ENCODE results near the gene ELMOD3. TPM values are rescaled to one million over a fixed set of nuclear protein-coding genes. Genes with fewer than 3 reads are reported as not detected.

ELMOD3 gene
- total and polyA plus RNA-seq, 9 of the 15 experiments (the other 6 are each of a cell fraction or from before 2014, with no cell fraction given) = 2.7 to 18.7 (median 11.6) TPM

DNA sequence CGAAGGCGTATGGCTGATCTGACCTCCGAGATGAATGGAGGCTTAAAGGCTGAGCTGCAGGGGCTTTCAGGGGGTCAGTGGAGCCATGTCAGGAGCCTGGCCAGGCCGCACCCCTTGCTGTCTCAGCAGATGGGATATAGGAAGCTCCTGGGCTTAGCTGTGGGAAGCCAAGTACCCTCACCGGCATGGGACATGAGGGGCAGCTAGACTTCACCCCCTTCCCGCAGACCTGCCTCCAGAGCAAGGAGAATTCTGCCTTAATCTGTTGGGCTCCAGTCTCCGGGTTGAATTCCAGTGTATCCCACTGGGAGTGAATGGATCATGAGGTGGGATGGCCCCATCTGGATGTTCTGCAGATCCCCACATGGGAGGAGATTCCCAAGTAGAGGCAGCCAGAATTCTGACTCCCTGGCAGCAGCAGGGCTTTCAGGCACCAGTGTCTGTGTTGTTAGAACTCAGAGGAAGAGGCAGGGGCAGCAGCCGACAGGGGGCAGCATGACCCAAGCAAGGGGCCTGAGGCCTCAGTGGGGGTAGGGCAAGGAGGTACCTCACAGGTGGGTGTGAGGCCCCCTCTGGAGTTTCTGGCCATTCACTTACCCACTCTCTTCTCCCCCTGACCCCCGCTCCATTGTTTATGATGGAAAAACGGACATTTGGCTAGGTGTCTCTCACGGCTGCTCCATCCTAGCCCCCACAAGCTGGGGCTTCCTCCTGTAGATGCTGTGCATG, 36.5 kb downstream of the ELMOD3 start (continued):
- TF ChIP-seq, protein P1, sequence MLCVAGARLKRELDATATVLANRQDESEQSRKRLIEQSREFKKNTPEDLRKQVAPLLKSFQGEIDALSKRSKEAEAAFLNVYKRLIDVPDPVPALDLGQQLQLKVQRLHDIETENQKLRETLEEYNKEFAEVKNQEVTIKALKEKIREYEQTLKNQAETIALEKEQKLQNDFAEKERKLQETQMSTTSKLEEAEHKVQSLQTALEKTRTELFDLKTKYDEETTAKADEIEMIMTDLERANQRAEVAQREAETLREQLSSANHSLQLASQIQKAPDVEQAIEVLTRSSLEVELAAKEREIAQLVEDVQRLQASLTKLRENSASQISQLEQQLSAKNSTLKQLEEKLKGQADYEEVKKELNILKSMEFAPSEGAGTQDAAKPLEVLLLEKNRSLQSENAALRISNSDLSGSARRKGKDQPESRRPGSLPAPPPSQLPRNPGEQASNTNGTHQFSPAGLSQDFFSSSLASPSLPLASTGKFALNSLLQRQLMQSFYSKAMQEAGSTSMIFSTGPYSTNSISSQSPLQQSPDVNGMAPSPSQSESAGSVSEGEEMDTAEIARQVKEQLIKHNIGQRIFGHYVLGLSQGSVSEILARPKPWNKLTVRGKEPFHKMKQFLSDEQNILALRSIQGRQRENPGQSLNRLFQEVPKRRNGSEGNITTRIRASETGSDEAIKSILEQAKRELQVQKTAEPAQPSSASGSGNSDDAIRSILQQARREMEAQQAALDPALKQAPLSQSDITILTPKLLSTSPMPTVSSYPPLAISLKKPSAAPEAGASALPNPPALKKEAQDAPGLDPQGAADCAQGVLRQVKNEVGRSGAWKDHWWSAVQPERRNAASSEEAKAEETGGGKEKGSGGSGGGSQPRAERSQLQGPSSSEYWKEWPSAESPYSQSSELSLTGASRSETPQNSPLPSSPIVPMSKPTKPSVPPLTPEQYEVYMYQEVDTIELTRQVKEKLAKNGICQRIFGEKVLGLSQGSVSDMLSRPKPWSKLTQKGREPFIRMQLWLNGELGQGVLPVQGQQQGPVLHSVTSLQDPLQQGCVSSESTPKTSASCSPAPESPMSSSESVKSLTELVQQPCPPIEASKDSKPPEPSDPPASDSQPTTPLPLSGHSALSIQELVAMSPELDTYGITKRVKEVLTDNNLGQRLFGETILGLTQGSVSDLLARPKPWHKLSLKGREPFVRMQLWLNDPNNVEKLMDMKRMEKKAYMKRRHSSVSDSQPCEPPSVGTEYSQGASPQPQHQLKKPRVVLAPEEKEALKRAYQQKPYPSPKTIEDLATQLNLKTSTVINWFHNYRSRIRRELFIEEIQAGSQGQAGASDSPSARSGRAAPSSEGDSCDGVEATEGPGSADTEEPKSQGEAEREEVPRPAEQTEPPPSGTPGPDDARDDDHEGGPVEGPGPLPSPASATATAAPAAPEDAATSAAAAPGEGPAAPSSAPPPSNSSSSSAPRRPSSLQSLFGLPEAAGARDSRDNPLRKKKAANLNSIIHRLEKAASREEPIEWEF (CRISPR knock-in tag; IDR thresholded peaks at IDR 0.05) = no peak
- TF ChIP-seq HMGN3 (IDR thresholded peaks at IDR 0.05; ENCODE audit: borderline replicate concordance, extremely low read depth, insufficient read length, low read depth, low read length) (no peak), LEF1 (IDR thresholded peaks at IDR 0.05) (no peak), TCF7 (IDR thresholded peaks at IDR 0.05; ENCODE audit: borderline replicate concordance) (no peak), ZNF24 (IDR thresholded peaks at IDR 0.05) (no peak), TCFL5 (CRISPR knock-in tag; conservative IDR thresholded peaks at IDR 0.05) (no peak), ATF1 (CRISPR knock-in tag; IDR thresholded peaks at IDR 0.05) (no peak), ATF1 (tag; IDR thresholded peaks at IDR 0.05) (no peak), BMI1 (IDR thresholded peaks at IDR 0.05; ENCODE audit: low read length) (no peak), TBL1XR1 (IDR thresholded peaks at IDR 0.05; ENCODE audit: low read length in 2 of 2) (0 out of 4 replicates have a peak, but pooled peaks of 1 of the 2 experiments have one; percentile 35), TAL1 (IDR thresholded peaks at IDR 0.05) (no peak), CHD2 (IDR thresholded peaks at IDR 0.05; ENCODE audit: low read depth, low read length) (peak; percentile 27; the same call in 1 of the 2 replicates)
- TF ChIP-seq, protein P2, sequence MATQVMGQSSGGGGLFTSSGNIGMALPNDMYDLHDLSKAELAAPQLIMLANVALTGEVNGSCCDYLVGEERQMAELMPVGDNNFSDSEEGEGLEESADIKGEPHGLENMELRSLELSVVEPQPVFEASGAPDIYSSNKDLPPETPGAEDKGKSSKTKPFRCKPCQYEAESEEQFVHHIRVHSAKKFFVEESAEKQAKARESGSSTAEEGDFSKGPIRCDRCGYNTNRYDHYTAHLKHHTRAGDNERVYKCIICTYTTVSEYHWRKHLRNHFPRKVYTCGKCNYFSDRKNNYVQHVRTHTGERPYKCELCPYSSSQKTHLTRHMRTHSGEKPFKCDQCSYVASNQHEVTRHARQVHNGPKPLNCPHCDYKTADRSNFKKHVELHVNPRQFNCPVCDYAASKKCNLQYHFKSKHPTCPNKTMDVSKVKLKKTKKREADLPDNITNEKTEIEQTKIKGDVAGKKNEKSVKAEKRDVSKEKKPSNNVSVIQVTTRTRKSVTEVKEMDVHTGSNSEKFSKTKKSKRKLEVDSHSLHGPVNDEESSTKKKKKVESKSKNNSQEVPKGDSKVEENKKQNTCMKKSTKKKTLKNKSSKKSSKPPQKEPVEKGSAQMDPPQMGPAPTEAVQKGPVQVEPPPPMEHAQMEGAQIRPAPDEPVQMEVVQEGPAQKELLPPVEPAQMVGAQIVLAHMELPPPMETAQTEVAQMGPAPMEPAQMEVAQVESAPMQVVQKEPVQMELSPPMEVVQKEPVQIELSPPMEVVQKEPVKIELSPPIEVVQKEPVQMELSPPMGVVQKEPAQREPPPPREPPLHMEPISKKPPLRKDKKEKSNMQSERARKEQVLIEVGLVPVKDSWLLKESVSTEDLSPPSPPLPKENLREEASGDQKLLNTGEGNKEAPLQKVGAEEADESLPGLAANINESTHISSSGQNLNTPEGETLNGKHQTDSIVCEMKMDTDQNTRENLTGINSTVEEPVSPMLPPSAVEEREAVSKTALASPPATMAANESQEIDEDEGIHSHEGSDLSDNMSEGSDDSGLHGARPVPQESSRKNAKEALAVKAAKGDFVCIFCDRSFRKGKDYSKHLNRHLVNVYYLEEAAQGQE (IDR thresholded peaks at IDR 0.05; ENCODE audit: borderline replicate concordance) = peak; percentile 89
- TF ChIP-seq, protein P2 (CRISPR knock-in tag; IDR thresholded peaks at IDR 0.05; ENCODE audit: low read depth) = no peak

Data from K562 (cell line).